Progenitor cell of endocrine pancreas (in vitro differentiated cells): Measurements from ENCODE around the gene TBX20. TPM values are rescaled to one million over a fixed set of nuclear protein-coding genes. Genes with fewer than 3 reads are reported as not detected.

Experiments used
- DNase-seq: peaks from one replicate; pipeline ENCODE4 v3.0.0; 2021; ENCODE audit warnings: low spot score; ENCODE audit not compliant: unreplicated experiment
- H3K27ac Mint-ChIP-seq: 2 replicates; pipeline ENCODE4 v1.8.0; 2021; ENCODE audit warnings: mild to moderate bottlenecking, moderate library complexity, mixed read lengths
- H3K27me3 Mint-ChIP-seq: 2 replicates; pipeline ENCODE4 v1.8.0; 2021; ENCODE audit warnings: mixed read lengths
- H3K36me3 Mint-ChIP-seq: 2 replicates; pipeline ENCODE4 v1.8.0; 2022; ENCODE audit warnings: mixed read lengths; ENCODE audit not compliant: insufficient read depth
- H3K4me1 Mint-ChIP-seq: 2 replicates; pipeline ENCODE4 v1.8.0; 2021; ENCODE audit warnings: low read depth, mixed read lengths
- H3K4me3 Mint-ChIP-seq: 2 replicates; pipeline ENCODE4 v1.8.0; 2021; ENCODE audit warnings: low read depth, mild to moderate bottlenecking, moderate library complexity, mixed read lengths
- H3K9me3 Mint-ChIP-seq: 2 replicates; pipeline ENCODE4 v1.8.0; 2021; ENCODE audit warnings: low read depth, mixed read lengths
- long read RNA-seq: library from polyadenylated mRNA; unstranded; transcript quantifications from one replicate; pipeline ENCODE4 v2.0.0, GENCODE V29; 2020
- total RNA-seq: library from RNA; stranded (reverse); gene quantifications from 2 replicates; pipeline ENCODE4 v1.2.1, GENCODE V29; 2021
- TF ChIP-seq, protein P1 (sequence below): fragments of 200-600 bp; sonication (generic); IDR thresholded peaks from one replicate; pipeline ENCODE4 v1.5.0; 2021; ENCODE audit warnings: antibody characterized with exemption, mild to moderate bottlenecking; ENCODE audit not compliant: unreplicated experiment

TBX20 gene, protein sequence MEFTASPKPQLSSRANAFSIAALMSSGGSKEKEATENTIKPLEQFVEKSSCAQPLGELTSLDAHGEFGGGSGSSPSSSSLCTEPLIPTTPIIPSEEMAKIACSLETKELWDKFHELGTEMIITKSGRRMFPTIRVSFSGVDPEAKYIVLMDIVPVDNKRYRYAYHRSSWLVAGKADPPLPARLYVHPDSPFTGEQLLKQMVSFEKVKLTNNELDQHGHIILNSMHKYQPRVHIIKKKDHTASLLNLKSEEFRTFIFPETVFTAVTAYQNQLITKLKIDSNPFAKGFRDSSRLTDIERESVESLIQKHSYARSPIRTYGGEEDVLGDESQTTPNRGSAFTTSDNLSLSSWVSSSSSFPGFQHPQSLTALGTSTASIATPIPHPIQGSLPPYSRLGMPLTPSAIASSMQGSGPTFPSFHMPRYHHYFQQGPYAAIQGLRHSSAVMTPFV
- not detected in 2 replicates for total RNA-seq
- long read RNA-seq, result 0 reads

DNA sequence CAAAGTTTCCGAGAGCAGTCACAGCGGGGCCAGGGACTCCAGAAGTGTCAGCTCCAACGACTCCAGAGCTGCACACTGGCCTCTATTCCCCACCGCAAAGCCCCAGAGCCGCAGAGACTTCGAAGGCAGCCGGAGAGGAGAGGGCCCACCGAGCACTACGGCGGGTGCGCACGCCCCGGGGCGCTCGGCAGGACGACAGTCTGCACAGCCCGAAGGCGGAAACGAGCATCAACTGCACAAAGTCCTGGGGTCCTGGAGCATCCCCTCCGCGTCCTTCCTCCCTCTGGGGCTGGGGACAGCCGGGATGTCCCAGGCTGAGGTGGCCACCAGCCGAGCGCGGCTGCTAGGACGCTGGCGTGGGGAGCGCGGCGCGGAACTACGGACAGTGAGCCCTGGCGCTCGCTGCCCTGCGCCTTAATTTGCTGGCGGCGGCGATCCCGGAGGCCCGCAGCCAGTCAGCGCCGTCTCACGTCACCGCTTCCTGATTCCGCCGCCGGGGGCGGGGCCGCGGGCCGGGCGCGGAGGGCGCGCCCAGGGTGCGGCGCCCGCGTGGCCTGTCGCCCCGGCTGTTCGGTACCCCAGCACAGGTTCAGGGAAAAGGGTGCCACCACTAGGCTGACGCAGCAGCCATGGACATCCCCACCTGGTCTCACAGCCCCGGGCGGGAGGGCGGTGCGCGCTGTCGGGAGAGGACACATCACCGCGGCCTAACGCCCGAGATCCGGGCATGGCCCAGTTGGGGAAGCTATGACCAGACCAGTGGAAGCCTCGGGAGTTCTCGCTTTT, at the start of gene TBX20:
Gene TBX20 (minus strand): TSS at position 391 of the 786 bp plus-strand sequence. CDS start 480 bp downstream, outside the sequence.
- peak within 1 kb of the TSS; percentile 59 for H3K27ac Mint-ChIP-seq
- DNase-seq, result peak; percentile 49
- no peaks in the 10 kb centered on the region for H3K36me3 Mint-ChIP-seq
- H3K4me3 Mint-ChIP-seq, result peak within 1 kb of the TSS; percentile 66
- no peaks in the 10 kb centered on the region for H3K9me3 Mint-ChIP-seq
- H3K27me3 Mint-ChIP-seq, result peaks cover 95% of the 10 kb centered on the region
- TF ChIP-seq, protein P1, sequence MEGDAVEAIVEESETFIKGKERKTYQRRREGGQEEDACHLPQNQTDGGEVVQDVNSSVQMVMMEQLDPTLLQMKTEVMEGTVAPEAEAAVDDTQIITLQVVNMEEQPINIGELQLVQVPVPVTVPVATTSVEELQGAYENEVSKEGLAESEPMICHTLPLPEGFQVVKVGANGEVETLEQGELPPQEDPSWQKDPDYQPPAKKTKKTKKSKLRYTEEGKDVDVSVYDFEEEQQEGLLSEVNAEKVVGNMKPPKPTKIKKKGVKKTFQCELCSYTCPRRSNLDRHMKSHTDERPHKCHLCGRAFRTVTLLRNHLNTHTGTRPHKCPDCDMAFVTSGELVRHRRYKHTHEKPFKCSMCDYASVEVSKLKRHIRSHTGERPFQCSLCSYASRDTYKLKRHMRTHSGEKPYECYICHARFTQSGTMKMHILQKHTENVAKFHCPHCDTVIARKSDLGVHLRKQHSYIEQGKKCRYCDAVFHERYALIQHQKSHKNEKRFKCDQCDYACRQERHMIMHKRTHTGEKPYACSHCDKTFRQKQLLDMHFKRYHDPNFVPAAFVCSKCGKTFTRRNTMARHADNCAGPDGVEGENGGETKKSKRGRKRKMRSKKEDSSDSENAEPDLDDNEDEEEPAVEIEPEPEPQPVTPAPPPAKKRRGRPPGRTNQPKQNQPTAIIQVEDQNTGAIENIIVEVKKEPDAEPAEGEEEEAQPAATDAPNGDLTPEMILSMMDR, result no peak
- H3K4me1 Mint-ChIP-seq, result peaks cover 4% of the 10 kb centered on the region

DNA sequence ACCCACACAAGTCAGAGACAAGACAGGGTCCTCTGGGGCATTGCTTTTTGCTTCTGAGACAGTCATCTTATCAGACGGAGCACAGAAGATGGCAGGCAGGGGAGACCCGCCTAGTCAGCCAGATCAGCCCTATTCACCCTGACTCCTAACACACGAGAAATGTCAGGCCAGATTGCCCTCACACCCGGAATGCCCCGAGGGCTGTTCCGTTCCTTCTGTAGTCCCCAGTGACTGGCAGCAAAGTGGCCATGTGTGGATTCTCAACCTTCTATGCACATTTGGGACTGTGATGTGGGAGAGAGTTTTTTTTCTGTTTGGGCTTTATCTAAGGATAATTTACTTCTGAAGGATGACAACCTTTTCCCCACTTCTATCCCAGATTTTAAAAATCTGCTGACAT, 35.5 kb upstream of the TBX20 start:
- Mint-ChIP-seq H3K4me1 (peaks cover 15% of the 10 kb centered on the region), H3K36me3 (peaks cover 5% of the 10 kb centered on the region), H3K9me3 (peaks cover 22% of the 10 kb centered on the region), H3K4me3 (no peak overlapping the region), H3K27me3 (peaks cover 48% of the 10 kb centered on the region), H3K27ac (no peak overlapping the region)
- TF ChIP-seq, protein P1, result no peak
- DNase-seq, result no peak

DNA sequence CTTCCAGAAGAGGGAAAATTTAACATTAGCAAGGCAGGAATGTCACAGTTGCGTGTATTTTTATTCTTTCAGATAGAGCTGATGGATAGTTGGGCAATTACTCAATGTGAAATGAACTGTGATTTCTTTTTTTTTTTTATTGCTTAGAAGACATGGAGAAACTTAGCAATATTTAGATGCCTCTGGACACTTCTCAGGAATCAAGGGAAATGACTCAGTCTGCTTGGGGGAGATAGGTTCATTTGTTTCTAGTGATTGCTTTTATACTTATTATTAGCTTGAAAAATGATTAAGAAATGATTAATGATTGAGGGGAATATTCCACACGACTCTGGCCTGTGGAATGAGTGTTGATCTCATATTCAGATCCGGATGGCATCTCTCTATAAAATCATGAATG, 33.1 kb upstream of the TBX20 start:
- Mint-ChIP-seq H3K4me3 (no peak overlapping the region), H3K36me3 (peaks cover 2% of the 10 kb centered on the region), H3K9me3 (peaks cover 10% of the 10 kb centered on the region), H3K27ac (no peak overlapping the region), H3K4me1 (peaks cover 15% of the 10 kb centered on the region), H3K27me3 (peaks cover 67% of the 10 kb centered on the region)
- DNase-seq, result no peak
- TF ChIP-seq, protein P1, result no peak

DNA sequence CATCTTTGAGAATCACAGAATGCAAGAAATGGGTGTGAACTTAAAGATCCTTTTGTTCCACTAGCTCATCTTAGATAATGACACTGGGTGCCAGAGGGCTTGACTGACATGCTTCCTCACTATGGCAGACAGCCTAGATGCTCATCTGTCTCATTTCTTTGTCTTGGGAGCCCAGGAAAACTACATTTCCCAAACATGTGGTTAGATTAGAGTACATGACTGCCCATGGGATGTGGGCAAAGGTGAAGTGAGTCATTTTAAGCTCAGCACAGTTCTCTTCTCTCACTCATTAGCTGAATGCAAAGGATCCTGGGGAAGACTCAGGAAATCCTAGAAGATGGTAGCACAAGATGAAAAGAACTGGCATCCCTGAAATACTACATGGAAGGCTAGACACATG, 32.5 kb upstream of the TBX20 start:
- H3K27ac Mint-ChIP-seq, result peak overlapping the region; percentile 73
- peaks cover 9% of the 10 kb centered on the region for H3K9me3 Mint-ChIP-seq
- H3K4me3 Mint-ChIP-seq, result no peak overlapping the region
- DNase-seq, result no peak
- peaks cover 15% of the 10 kb centered on the region for H3K4me1 Mint-ChIP-seq
- peaks cover 68% of the 10 kb centered on the region for H3K27me3 Mint-ChIP-seq
- TF ChIP-seq, protein P1, result no peak
- H3K36me3 Mint-ChIP-seq, result peaks cover 2% of the 10 kb centered on the region

DNA sequence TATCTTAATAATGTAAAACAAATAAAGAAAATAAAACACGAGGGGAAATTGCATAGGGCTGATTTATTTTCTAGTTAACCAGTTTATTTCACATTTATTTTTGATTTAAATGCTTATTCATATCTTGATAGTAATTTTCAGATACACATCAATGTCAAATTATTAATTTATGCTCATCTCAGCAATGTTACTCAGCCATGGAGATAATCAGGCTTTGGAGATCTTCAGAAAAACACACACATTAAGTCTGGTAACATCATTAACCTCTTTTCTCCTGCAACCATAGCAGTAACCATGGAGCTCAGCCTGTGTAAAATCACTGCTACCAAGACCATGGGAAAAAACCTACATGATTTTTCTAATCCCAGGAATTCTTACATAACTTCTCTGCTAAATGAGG, 31.9 kb upstream of the TBX20 start:
- Mint-ChIP-seq H3K4me3 (no peak overlapping the region), H3K27ac (no peak overlapping the region), H3K4me1 (peaks cover 15% of the 10 kb centered on the region), H3K36me3 (peaks cover 2% of the 10 kb centered on the region), H3K27me3 (peaks cover 68% of the 10 kb centered on the region), H3K9me3 (peaks cover 9% of the 10 kb centered on the region)
- no peak for DNase-seq
- TF ChIP-seq, protein P1, result no peak
